Panc1 (cell line): ENCODE measurements around the gene ASTE1. TPM values are rescaled to one million over a fixed set of nuclear protein-coding genes. Genes with fewer than 3 reads are reported as not detected.

Source experiments
- ATAC-seq: fragments of 200-7000 bp; cut with Tn5 transposase; 2 replicates; pipeline ENCODE4 v1.9.1; 2020; ENCODE audit warnings: mild to moderate bottlenecking, moderate library complexity
- BruUV-seq: library from RNA; stranded (reverse); fragments of 400-500 nt; replicated peaks from 2 replicates; lab custom pipeline; 2021; lab: Mats Ljungman, UMichigan
- CTCF ChIA-PET: fragments of 300-600 bp; sonication (Branson Sonifier 250); formaldehyde crosslinking; loops from one replicate; lab custom pipeline; 2022; ENCODE audit warnings: antibody characterized with exemption; lab: Charles Lee
- POLR2A ChIA-PET: fragments of 300-600 bp; sonication (Branson Sonifier 250); formaldehyde crosslinking; loops from one replicate; lab custom pipeline; 2022; ENCODE audit warnings: antibody characterized with exemption; lab: Charles Lee
- DNase-seq: peaks from one replicate; pipeline ENCODE4 v3.0.0-alpha.2; 2010; ENCODE audit warnings: low read depth, low spot score
- H3K27ac ChIP-seq: 2 replicates; pipeline ENCODE4 v1.5.1; 2011; ENCODE audit warnings: mild to moderate bottlenecking, low read length, inconsistent platforms
- H3K27me3 ChIP-seq: fragments of 200-500 bp; sonication (Bioruptor generic); 2 replicates; pipeline ENCODE4 v1.6.0; 2014; ENCODE audit warnings: low read length, inconsistent platforms; ENCODE audit not compliant: control insufficient read depth, insufficient read depth
- H3K36me3 ChIP-seq: fragments of 200-500 bp; sonication (Bioruptor generic); 2 replicates; pipeline ENCODE4 v1.5.1; 2014; ENCODE audit warnings: inconsistent platforms, mild to moderate bottlenecking, low read length, moderate library complexity; ENCODE audit not compliant: control insufficient read depth, insufficient read depth
- H3K4me1 ChIP-seq: 2 replicates; pipeline ENCODE4 v1.5.1; 2011; ENCODE audit warnings: inconsistent platforms, mild to moderate bottlenecking, low read length, moderate library complexity; ENCODE audit not compliant: control insufficient read depth, insufficient read depth
- H3K4me3 ChIP-seq, 2 experiments: 2 replicates each; pipeline ENCODE4 v1.5.1; 2011 to 2012; ENCODE audit warnings: low read depth in 2 of 2, low read length in 2 of 2, mild to moderate bottlenecking in 2 of 2, inconsistent platforms in 1 of 2, moderate library complexity in 1 of 2
- H3K9me3 ChIP-seq: fragments of 200-500 bp; sonication (Bioruptor generic); 2 replicates; pipeline ENCODE4 v1.5.1; 2014; ENCODE audit warnings: low read depth, mild to moderate bottlenecking, inconsistent platforms, low read length, moderate library complexity; ENCODE audit not compliant: control insufficient read depth, insufficient read depth
- POLR2AphosphoS5 ChIP-seq: IDR thresholded peaks from 2 replicates; pipeline ENCODE4 v1.6.1; 2012; ENCODE audit warnings: mild to moderate bottlenecking, low read depth, low read length, moderate library complexity
- SIN3A ChIP-seq: IDR thresholded peaks from 2 replicates; pipeline ENCODE4 v1.6.1; 2012; ENCODE audit warnings: low read depth, mild to moderate bottlenecking, low read length, moderate library complexity, borderline replicate concordance; ENCODE audit not compliant: insufficient read depth
- TCF7L2 ChIP-seq: IDR thresholded peaks from 2 replicates; pipeline ENCODE4 v1.6.1; 2011; ENCODE audit warnings: mild to moderate bottlenecking, low read depth, low read length, inconsistent platforms
- in situ Hi-C: cut with HindIII; loops from 2 replicates; pipeline ENCODE4 v1.10.0; 2016; ENCODE audit warnings: low sequenced_read_pairs, low pct_unique_long_range_greater_than_20kb
- intact Hi-C: fragments of 100-400 bp; cut with micrococcal nuclease; formaldehyde crosslinking; loops from one replicate; pipeline ENCODE4 v1.10.0; 2022; ENCODE audit not compliant: unreplicated experiment
- total RNA-seq: library from RNA; stranded (reverse); gene quantifications from one replicate; pipeline ENCODE4 v1.2.1, GENCODE V29; 2021; ENCODE audit not compliant: unreplicated experiment
- TF ChIP-seq, protein P1 (sequence below): fragments of 450-650 bp; IDR thresholded peaks from 2 replicates; pipeline ENCODE4 v1.5.1; 2017; ENCODE audit warnings: mild to moderate bottlenecking
- TF ChIP-seq, protein P2 (sequence below), 2 experiments: IDR thresholded peaks; 2 replicates each; pipeline ENCODE4 v1.6.1; 2011 to 2012; ENCODE audit warnings: low read depth in 2 of 2, control low read depth in 1 of 2, low read length in 1 of 2, mild to moderate bottlenecking in 1 of 2, moderate library complexity in 1 of 2; ENCODE audit not compliant: insufficient read depth in 1 of 2

The ASTE1 gene
- total RNA-seq, 1 experiment from 2014 or later: 7.4 TPM

GRCh38 chr3:131020122-131020693, 6.4 kb downstream of the ASTE1 start:
- Histone ChIP-seq H3K27me3 (no peaks in the 10 kb centered on the region), H3K36me3 (peaks cover 6% of the 10 kb centered on the region), H3K4me1 (no peaks in the 10 kb centered on the region), H3K27ac (no peak overlapping the region), H3K4me3 (no peak overlapping the region), H3K9me3 (no peaks in the 10 kb centered on the region)
- intact Hi-C loops: no loop called here
- TF ChIP-seq, protein P1, sequence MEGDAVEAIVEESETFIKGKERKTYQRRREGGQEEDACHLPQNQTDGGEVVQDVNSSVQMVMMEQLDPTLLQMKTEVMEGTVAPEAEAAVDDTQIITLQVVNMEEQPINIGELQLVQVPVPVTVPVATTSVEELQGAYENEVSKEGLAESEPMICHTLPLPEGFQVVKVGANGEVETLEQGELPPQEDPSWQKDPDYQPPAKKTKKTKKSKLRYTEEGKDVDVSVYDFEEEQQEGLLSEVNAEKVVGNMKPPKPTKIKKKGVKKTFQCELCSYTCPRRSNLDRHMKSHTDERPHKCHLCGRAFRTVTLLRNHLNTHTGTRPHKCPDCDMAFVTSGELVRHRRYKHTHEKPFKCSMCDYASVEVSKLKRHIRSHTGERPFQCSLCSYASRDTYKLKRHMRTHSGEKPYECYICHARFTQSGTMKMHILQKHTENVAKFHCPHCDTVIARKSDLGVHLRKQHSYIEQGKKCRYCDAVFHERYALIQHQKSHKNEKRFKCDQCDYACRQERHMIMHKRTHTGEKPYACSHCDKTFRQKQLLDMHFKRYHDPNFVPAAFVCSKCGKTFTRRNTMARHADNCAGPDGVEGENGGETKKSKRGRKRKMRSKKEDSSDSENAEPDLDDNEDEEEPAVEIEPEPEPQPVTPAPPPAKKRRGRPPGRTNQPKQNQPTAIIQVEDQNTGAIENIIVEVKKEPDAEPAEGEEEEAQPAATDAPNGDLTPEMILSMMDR: no peak
- TF ChIP-seq, protein P2, sequence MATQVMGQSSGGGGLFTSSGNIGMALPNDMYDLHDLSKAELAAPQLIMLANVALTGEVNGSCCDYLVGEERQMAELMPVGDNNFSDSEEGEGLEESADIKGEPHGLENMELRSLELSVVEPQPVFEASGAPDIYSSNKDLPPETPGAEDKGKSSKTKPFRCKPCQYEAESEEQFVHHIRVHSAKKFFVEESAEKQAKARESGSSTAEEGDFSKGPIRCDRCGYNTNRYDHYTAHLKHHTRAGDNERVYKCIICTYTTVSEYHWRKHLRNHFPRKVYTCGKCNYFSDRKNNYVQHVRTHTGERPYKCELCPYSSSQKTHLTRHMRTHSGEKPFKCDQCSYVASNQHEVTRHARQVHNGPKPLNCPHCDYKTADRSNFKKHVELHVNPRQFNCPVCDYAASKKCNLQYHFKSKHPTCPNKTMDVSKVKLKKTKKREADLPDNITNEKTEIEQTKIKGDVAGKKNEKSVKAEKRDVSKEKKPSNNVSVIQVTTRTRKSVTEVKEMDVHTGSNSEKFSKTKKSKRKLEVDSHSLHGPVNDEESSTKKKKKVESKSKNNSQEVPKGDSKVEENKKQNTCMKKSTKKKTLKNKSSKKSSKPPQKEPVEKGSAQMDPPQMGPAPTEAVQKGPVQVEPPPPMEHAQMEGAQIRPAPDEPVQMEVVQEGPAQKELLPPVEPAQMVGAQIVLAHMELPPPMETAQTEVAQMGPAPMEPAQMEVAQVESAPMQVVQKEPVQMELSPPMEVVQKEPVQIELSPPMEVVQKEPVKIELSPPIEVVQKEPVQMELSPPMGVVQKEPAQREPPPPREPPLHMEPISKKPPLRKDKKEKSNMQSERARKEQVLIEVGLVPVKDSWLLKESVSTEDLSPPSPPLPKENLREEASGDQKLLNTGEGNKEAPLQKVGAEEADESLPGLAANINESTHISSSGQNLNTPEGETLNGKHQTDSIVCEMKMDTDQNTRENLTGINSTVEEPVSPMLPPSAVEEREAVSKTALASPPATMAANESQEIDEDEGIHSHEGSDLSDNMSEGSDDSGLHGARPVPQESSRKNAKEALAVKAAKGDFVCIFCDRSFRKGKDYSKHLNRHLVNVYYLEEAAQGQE (IDR thresholded peaks at IDR 0.05; ENCODE audit: insufficient read depth in 1 of 2, low read depth in 2 of 2, low read length in 1 of 2): no peak
- TF ChIP-seq TCF7L2: no peak
- TF ChIP-seq SIN3A: no peak
- TF ChIP-seq POLR2AphosphoS5: no peak
- POLR2A ChIA-PET: interaction anchor here (0.6 kb wide), 1 partner anchor 8 kb away, joined by 7 read pairs; no protein-coding TSS in a partner anchor
- CTCF ChIA-PET: no interaction called here
- in situ Hi-C loops: no loop called here
- BruUV-seq: no TSS peak
- DNase-seq (no peak), ATAC-seq (no peak)

- TF ChIP-seq, protein P1: no peak
- TF ChIP-seq POLR2AphosphoS5 (no peak), SIN3A (no peak), TCF7L2 (no peak)
- TF ChIP-seq, protein P2 (IDR thresholded peaks at IDR 0.05; ENCODE audit: insufficient read depth in 1 of 2, low read depth in 2 of 2, low read length in 1 of 2): no peak
- Histone ChIP-seq H3K4me3 (no peak overlapping the region), H3K27ac (no peak overlapping the region), H3K4me1 (no peaks in the 10 kb centered on the region), H3K9me3 (no peaks in the 10 kb centered on the region), H3K27me3 (no peaks in the 10 kb centered on the region), H3K36me3 (peaks cover 11% of the 10 kb centered on the region)
- POLR2A ChIA-PET: no interaction called here
- in situ Hi-C loops (no loop called here), intact Hi-C loops (no loop called here)
- no peak for ATAC-seq
- no peak for DNase-seq
- BruUV-seq: no TSS peak
- CTCF ChIA-PET: no interaction called here
Observed at GRCh38 chr3:131018970-131019369, 7.7 kb downstream of the ASTE1 start.
